GM21825 (cell line): ENCODE measurements around the gene TTC31.
A peak's percentile ranks its signal among the peaks of the same experiment; 100 is the strongest.
"Not testable (repeated sequence)": the region's sequence is repeated elsewhere in the genome, so short reads cannot be mapped to it uniquely, and the experiment has no call there.

ENCODE experiments used
- ATAC-seq: cut with Tn5 transposase; IDR thresholded peaks from one replicate; pipeline ENCODE4 v1.9.1; 2021; ENCODE audit warnings: mild to moderate bottlenecking, moderate library complexity; ENCODE audit not compliant: unreplicated experiment

TTC31 gene

GRCh38 chr2:74483675-74484164 lies 839 bp downstream of the TTC31 start:
- not testable (repeated sequence) for ATAC-seq

DNA sequence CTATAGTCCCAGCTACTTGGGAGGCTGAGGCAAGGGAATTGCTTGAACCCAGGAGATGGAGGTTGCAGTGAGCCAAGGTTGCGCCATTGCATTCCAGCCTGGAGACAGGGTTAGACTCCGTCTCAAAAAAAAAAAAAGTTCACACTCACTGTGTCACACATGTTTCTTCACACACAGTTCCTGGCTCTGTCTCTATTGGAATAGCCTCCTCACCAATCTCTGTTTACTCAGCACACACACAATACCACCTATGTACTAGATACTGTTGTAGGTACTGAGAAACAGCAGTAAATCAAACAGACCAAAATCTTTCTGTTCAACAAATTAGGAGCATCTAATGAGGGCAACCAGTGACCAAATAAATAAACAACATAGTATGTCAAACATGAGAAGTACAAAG lies 3.3 kb downstream of the TTC31 start:
- no peak for ATAC-seq

GRCh38 chr2:74488643-74489481 lies 6.0 kb downstream of the TTC31 start:
- no peak for ATAC-seq

DNA sequence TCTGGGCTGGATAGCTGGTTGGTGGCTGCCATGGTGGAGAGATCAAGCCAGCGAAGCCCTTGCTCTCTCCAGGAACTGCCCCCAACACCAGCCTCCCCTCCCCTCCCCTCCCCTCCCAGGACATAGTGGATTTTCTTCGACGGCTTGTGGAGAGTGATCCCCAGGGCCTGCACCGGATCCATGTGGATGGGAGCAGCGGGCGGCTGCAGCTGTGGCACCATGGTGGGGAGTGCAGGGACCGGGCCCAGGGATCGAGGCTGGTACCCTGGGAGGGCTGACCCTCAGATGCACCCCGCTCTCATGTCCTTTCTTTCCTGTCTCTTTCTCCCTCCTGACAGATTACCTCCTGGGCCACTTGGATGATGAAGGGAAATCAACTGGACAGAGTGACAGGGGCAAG lies 7.0 kb downstream of the TTC31 start:
- no peak for ATAC-seq

DNA sequence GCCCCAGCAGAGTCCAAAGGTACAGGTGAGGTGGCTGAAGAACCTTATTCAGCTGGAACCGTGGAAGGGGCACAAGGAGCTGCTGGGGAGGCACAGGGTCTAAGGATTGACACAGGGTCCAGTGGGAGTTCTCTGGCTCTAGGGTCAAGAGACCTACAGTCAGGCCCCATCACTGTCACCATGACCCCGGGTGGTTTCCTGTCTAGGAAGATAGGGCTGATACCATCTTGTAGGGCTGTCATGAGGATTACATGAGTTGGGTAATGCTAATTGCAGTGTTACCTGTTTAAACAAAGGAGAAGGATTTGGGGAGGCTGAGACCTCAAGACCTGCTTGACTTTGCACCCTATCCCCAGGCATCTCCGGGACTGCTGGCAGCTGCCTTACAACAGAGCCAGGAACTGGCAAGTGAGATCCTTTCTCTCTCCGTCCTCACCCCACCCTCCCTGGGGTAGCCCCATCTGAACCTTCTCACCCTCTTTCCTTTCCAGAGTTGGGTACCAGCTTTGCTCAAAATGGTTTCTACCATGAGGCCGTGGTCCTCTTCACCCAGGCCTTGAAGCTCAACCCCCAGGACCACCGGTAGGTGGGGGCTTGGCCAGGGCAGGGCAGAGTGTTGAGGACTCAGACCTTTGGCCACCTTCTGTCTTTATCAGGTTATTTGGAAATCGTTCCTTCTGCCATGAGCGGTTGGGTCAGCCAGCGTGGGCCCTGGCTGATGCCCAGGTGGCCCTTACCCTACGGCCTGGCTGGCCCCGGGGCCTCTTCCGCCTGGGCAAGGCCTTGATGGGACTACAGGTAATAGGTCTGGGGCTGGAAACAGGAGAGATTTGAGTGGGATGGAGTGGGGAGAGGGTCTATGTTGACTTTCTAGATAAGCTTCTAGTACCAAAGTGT lies 9.0 kb downstream of the TTC31 start:
- ATAC-seq: no peak

DNA sequence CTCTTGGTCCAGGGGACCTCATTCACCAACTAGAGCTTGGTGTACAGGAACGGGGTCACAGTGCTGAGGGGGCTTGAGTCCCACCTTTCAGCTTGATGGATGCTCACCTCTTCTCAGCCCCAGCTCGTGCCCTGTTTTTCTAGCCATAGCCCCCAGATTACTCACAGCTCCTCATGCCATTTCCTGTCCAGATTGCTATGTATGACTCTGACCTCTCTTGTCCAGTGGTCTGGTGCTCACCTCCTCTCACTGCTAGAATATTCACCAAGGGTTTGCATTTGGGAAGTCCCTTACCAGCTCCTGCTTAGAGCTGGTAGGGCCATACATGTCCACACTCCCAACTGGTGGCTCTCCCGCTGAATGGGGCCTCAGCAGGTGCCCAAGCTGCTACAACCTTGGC lies 10.7 kb downstream of the TTC31 start:
- ATAC-seq: no peak

DNA sequence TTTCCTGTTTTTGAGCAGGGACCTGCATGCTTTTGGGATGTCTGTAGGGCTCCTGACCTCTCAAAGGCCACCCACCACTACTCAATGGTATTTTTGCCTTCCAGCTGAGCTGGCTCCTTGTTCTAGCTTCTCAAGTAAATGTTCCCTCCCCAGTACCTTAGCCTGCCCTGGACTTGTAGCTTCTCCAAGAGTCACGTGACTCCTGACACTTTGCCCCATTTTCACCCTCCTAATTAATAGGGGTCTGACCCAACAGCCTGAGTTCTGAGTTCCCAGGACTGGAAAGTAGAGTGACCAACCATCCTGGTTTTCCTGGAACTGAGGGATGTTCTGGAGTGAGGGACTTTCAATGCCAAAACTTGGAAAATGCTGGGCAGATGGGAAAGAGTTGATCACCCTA lies 12.6 kb downstream of the TTC31 start:
- ATAC-seq: no peak

DNA sequence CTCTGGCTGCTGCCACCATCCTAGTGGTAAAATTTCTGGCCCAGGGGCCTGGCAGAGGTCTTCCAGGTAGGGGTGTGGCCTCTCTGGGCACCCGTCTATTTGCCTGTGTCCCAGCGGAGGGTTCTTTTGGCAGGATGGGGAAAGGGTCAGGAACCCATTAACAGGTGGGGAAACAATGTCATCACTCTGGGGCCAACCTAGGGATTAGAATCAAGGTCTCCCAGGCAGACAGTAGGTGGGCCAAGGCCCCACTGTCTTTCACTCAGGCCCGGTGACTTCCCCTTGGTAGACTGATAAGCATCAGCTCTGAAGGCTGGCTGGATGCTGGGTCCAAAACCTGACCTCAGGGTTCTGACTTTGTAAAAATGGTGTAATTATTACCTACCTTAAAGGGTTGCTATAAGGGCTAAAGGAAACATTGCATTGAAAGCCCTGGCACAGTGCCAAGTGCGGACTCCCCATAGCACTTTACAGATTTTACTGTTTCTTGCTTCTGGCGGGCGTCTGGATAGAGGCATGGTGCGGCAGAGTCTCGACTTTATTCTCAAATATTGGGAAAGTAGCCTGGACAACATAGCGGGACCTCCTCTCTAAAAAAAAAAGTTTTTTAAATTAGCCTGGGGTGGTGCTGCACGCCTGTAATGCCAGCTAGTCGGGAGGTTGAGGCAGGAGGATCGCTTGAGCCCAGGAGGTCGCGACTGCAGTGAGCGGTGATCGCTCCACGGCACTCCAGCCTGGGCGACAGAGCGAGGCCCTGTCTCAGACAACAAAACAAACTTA lies 14.3 kb downstream of the TTC31 start:
- ATAC-seq: no peak

DNA sequence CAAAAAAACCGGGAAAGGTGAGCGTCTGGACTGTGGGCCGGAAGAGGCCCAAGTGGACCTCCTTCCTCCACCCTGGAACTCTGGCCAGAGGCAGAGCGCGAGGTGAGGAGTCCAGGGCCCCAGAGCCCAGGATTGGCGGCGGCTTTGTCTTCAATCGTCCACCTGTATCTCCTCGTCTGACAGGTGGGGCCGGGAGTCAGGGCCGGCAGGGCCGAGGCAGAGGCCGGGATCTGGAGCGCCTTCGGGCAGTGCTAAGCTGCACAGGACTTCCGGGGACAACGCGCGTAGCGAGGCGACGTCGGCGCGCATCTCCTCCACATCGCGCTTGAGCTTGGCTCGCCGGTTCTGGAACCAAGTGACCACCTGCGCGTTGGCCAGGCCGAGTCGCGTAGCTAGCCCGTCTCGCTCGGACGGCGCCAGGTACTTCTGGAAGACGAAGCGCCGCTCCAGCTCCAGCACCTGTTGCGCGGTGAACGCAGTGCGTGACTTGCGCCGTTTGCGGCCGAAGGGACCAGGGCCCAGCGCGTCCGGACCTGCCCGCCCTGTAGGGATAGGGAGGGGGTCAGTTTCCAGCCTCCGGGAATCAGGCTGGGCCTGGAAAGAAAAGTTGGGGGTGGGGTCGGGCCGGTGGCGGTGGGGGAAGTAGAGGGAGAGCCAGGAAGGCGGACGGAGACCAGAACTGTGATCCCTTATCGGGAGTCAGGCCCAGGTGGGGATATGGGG lies 15.1 kb downstream of the TTC31 start:
- ATAC-seq: no peak

GRCh38 chr2:74498500-74499266 lies 15.8 kb downstream of the TTC31 start:
- no peak for ATAC-seq

- no peak for ATAC-seq
These were observed 16.5 kb downstream of the TTC31 start, which contains the start of gene LBX2 for GRCh38 chr2:74499267-74499939. Gene LBX2, minus strand, starts transcription at chr2:74499603. Its CDS starts 66 bp downstream, at chr2:74499537.

DNA sequence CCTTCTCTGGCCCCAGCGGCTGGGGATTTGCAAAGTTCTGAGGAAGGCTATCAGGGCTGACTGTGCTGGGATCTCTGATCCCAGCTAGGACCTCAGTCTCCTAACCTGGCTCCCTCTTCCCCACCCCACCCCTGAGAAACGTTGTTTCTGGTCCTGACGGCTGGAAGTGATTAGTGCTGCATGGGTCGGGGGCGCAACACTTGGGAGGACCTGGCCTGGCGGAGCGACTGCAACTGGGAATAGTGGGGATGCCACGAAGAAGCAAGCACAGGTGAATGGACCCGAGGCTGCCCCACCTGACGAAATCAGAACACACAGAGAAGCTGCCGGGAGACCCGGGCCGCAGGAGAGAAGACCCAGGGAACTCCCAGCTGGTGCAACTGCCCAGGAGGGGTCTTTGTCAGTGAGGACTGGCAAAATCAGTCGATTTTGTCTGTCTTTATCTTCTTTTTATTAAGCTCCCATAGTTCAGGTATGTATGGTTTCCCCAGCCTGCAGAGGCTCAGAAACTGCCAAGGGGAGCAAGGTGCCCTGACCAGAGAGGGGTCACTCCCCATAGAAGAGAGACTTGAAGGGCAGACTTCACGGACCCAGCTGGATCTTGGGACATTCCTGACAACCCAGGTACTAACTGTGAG lies 17.2 kb downstream of the TTC31 start:
- no peak for ATAC-seq

GRCh38 chr2:74500578-74500946 lies 17.7 kb downstream of the TTC31 start:
- ATAC-seq: no peak

DNA sequence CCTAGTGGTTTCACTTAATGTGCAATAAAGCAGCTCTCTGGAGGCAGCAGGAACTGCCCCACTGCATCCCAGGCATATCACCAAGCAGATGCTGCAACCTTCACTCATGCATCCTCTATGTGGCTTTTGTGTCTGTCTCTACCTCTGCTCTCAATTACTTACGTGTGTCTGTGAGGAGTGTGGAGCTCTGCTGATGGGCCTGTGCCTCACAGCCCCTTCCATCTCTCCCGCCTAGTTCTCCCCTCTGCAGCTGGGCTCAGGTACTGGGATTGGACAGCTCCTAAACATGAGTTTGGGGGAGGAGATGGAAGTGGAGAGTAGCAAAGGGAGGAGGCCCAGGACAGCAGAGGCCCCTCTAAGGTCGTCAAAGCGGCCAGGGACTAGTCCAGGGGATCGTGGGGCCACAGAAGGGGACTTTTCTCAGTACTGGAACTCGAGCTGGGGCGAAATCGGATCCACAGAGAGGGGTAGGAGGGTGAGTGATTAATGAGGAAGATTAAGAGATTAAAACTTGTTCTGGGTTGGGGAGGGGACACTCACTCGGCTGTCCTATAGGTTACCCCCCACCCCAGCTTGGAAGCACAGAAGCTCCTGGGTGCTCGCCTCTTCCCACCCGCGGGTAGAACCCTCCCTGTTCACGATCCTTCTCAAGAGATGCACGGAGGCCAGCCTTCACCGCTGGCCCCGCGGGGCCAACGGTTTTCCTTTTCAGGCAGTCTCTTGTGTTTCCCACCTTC lies 18.6 kb downstream of the TTC31 start:
- no peak for ATAC-seq

GRCh38 chr2:74502147-74502719 lies 19.4 kb downstream of the TTC31 start:
- ATAC-seq: no peak

DNA sequence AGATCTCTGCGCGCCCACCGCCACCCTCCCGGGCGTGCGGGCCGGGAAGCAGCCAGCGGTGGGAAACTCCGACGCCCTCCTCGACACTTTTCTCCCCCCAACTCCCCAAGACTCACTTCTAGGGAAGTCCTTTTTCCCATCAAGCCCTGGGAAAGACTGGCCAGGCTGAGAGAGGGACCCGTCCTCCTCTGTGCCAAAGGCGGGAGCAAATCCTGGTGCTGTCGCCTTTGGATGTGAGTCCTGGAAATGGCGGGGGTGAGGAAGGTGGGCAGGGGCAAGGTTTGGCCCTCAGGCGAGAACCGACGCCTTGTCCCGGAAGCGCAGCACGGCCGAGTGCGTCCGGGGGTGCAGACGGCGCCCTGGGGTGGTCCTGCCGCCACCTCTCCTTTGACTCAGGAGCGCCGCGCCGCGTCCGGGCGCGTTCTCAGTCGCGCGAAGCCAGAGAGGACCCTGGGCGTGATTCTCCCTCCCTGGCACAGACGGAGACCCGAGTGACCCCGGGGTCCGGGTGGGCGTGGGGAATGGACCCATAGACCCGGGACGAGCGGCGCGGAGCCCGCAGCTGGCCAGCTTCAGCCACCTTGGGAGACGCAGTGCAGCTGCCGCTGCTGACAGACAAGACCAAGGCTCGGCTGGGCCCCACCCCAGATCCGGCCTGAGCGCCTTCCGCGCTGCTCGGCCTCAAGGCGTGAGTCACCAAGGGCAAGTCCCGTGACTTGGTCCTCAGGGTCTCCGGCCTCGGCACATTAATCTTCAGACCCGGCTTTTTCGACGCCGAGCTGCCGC lies 20.0 kb downstream of the TTC31 start:
- ATAC-seq: peak; percentile 36
